Activated T-helper 1 cell treated with anti-CD3 and anti-CD28 coated beads, Interleukin-12 subunit alpha, Interleukin-12 subunit beta, Interleukin-2, Interleukin-4 antibody, amounts not matched to agents 30 ng/mL and 10 ng/mL and 1 ng/mL, durations not matched to agents 14 hours and 24 hours and 36 hours (primary cell): ENCODE data around the gene CCDC50. TPM values are rescaled to one million over a fixed set of nuclear protein-coding genes. Genes with fewer than 3 reads are reported as not detected.

Source experiments
- DNase-seq: peaks from one replicate; pipeline ENCODE4 v3.0.0; 2021; ENCODE audit warnings: low spot score
- H3K27ac Mint-ChIP-seq: one replicate; pipeline ENCODE4 v1.8.0; 2021; ENCODE audit warnings: mild to moderate bottlenecking, mixed read lengths
- H3K27me3 Mint-ChIP-seq: one replicate; pipeline ENCODE4 v1.8.0; 2022; ENCODE audit warnings: mild to moderate bottlenecking, moderate library complexity, mixed read lengths; ENCODE audit not compliant: insufficient read depth
- H3K36me3 Mint-ChIP-seq: one replicate; pipeline ENCODE4 v1.8.0; 2021; ENCODE audit warnings: low read depth, mixed read lengths
- H3K4me1 Mint-ChIP-seq: one replicate; pipeline ENCODE4 v1.8.0; 2021; ENCODE audit warnings: low read depth, mixed read lengths
- H3K4me3 Mint-ChIP-seq: one replicate; pipeline ENCODE4 v1.8.0; 2021; ENCODE audit warnings: mild to moderate bottlenecking, moderate library complexity, mixed read lengths
- H3K9me3 Mint-ChIP-seq: one replicate; pipeline ENCODE4 v1.8.0; 2021; ENCODE audit warnings: mixed read lengths
- intact Hi-C: fragments of 100-400 bp; cut with micrococcal nuclease; formaldehyde crosslinking; loops from one replicate; pipeline ENCODE4 v1.15.1; 2024
- total RNA-seq: library from RNA; stranded (reverse); gene quantifications from 2 replicates; pipeline ENCODE4 v1.2.3, GENCODE V29; 2022

The CCDC50 gene
- total RNA-seq, 1 donor from 2014 or later = 36.1 TPM

GRCh38 chr3:191301017-191301416 lies 28.2 kb upstream of the CCDC50 start:
- Mint-ChIP-seq H3K4me3 (no peak overlapping the region), H3K4me1 (no peaks in the 10 kb centered on the region), H3K36me3 (no peaks in the 10 kb centered on the region), H3K9me3 (no peaks in the 10 kb centered on the region), H3K27ac (no peak overlapping the region), H3K27me3 (no peaks in the 10 kb centered on the region)
- intact Hi-C loops = no loop called here
- no peak for DNase-seq

GRCh38 chr3:191301782-191302411 lies 27.3 kb upstream of the CCDC50 start:
- Mint-ChIP-seq H3K4me3 (no peak overlapping the region), H3K9me3 (no peaks in the 10 kb centered on the region), H3K36me3 (no peaks in the 10 kb centered on the region), H3K27ac (no peak overlapping the region), H3K27me3 (no peaks in the 10 kb centered on the region), H3K4me1 (no peaks in the 10 kb centered on the region)
- no peak for DNase-seq
- intact Hi-C loops = no loop called here

GRCh38 chr3:191302451-191302850 lies 26.7 kb upstream of the CCDC50 start:
- Mint-ChIP-seq H3K36me3 (no peaks in the 10 kb centered on the region), H3K27ac (no peak overlapping the region), H3K4me1 (no peaks in the 10 kb centered on the region), H3K4me3 (no peak overlapping the region), H3K9me3 (no peaks in the 10 kb centered on the region), H3K27me3 (no peaks in the 10 kb centered on the region)
- intact Hi-C loops = no loop called here
- DNase-seq = no peak

- H3K27me3 Mint-ChIP-seq = no peaks in the 10 kb centered on the region
- no peaks in the 10 kb centered on the region for H3K36me3 Mint-ChIP-seq
- intact Hi-C loops = no loop called here
- no peaks in the 10 kb centered on the region for H3K9me3 Mint-ChIP-seq
- DNase-seq = no peak
- H3K27ac Mint-ChIP-seq = no peak overlapping the region
- no peak overlapping the region for H3K4me3 Mint-ChIP-seq
- H3K4me1 Mint-ChIP-seq = no peaks in the 10 kb centered on the region
Measured at GRCh38 chr3:191303596-191303995, 25.6 kb upstream of the CCDC50 start.

GRCh38 chr3:191306428-191306827 lies 22.8 kb upstream of the CCDC50 start:
- Mint-ChIP-seq H3K4me1 (no peaks in the 10 kb centered on the region), H3K27ac (no peak overlapping the region), H3K36me3 (no peaks in the 10 kb centered on the region), H3K4me3 (no peak overlapping the region), H3K27me3 (no peaks in the 10 kb centered on the region), H3K9me3 (no peaks in the 10 kb centered on the region)
- DNase-seq = no peak
- intact Hi-C loops = no loop called here

GRCh38 chr3:191307341-191307740 lies 21.9 kb upstream of the CCDC50 start:
- H3K4me3 Mint-ChIP-seq = no peak overlapping the region
- H3K36me3 Mint-ChIP-seq = no peaks in the 10 kb centered on the region
- H3K9me3 Mint-ChIP-seq = no peaks in the 10 kb centered on the region
- H3K27ac Mint-ChIP-seq = no peak overlapping the region
- DNase-seq = no peak
- no peaks in the 10 kb centered on the region for H3K4me1 Mint-ChIP-seq
- intact Hi-C loops = no loop called here
- no peaks in the 10 kb centered on the region for H3K27me3 Mint-ChIP-seq

- intact Hi-C loops = no loop called here
- H3K4me1 Mint-ChIP-seq = no peaks in the 10 kb centered on the region
- no peak overlapping the region for H3K27ac Mint-ChIP-seq
- H3K9me3 Mint-ChIP-seq = no peaks in the 10 kb centered on the region
- no peaks in the 10 kb centered on the region for H3K27me3 Mint-ChIP-seq
- H3K4me3 Mint-ChIP-seq = no peak overlapping the region
- no peaks in the 10 kb centered on the region for H3K36me3 Mint-ChIP-seq
- DNase-seq = no peak
Measured at GRCh38 chr3:191313296-191313695, 15.9 kb upstream of the CCDC50 start.

GRCh38 chr3:191314109-191314728 lies 15.0 kb upstream of the CCDC50 start:
- H3K4me1 Mint-ChIP-seq = no peaks in the 10 kb centered on the region
- H3K27me3 Mint-ChIP-seq = no peaks in the 10 kb centered on the region
- no peak overlapping the region for H3K4me3 Mint-ChIP-seq
- H3K27ac Mint-ChIP-seq = no peak overlapping the region
- no peaks in the 10 kb centered on the region for H3K9me3 Mint-ChIP-seq
- H3K36me3 Mint-ChIP-seq = no peaks in the 10 kb centered on the region
- no peak for DNase-seq
- intact Hi-C loops = no loop called here

- Mint-ChIP-seq H3K4me1 (no peaks in the 10 kb centered on the region), H3K36me3 (no peaks in the 10 kb centered on the region), H3K9me3 (no peaks in the 10 kb centered on the region), H3K27me3 (no peaks in the 10 kb centered on the region), H3K4me3 (no peak overlapping the region), H3K27ac (no peak overlapping the region)
- intact Hi-C loops = no loop called here
- DNase-seq = no peak
Measured at GRCh38 chr3:191316876-191317603, 12.2 kb upstream of the CCDC50 start.

GRCh38 chr3:191320316-191320715 lies 8.9 kb upstream of the CCDC50 start:
- Mint-ChIP-seq H3K27ac (no peak overlapping the region), H3K27me3 (peaks cover 2% of the 10 kb centered on the region), H3K36me3 (no peaks in the 10 kb centered on the region), H3K9me3 (no peaks in the 10 kb centered on the region), H3K4me1 (no peaks in the 10 kb centered on the region), H3K4me3 (no peak overlapping the region)
- DNase-seq = no peak
- intact Hi-C loops = no loop called here

GRCh38 chr3:191321019-191321767 lies 8.0 kb upstream of the CCDC50 start:
- no peaks in the 10 kb centered on the region for H3K9me3 Mint-ChIP-seq
- no peak overlapping the region for H3K4me3 Mint-ChIP-seq
- no peak for DNase-seq
- intact Hi-C loops = no loop called here
- no peaks in the 10 kb centered on the region for H3K36me3 Mint-ChIP-seq
- peaks cover 2% of the 10 kb centered on the region for H3K27me3 Mint-ChIP-seq
- no peaks in the 10 kb centered on the region for H3K4me1 Mint-ChIP-seq
- no peak overlapping the region for H3K27ac Mint-ChIP-seq

- H3K4me3 Mint-ChIP-seq = no peak overlapping the region
- peaks cover 4% of the 10 kb centered on the region for H3K27me3 Mint-ChIP-seq
- intact Hi-C loops = no loop called here
- DNase-seq = no peak
- H3K36me3 Mint-ChIP-seq = peaks cover 2% of the 10 kb centered on the region
- no peak overlapping the region for H3K27ac Mint-ChIP-seq
- peaks cover 10% of the 10 kb centered on the region for H3K4me1 Mint-ChIP-seq
- H3K9me3 Mint-ChIP-seq = no peaks in the 10 kb centered on the region
Measured at GRCh38 chr3:191324936-191325335, 4.3 kb upstream of the CCDC50 start.

GRCh38 chr3:191327526-191327925 lies 1.7 kb upstream of the CCDC50 start:
- DNase-seq = no peak
- no peak overlapping the region for H3K27ac Mint-ChIP-seq
- peaks cover 2% of the 10 kb centered on the region for H3K36me3 Mint-ChIP-seq
- H3K27me3 Mint-ChIP-seq = peaks cover 11% of the 10 kb centered on the region
- no peak overlapping the region for H3K4me3 Mint-ChIP-seq
- intact Hi-C loops = no loop called here
- no peaks in the 10 kb centered on the region for H3K9me3 Mint-ChIP-seq
- peaks cover 23% of the 10 kb centered on the region for H3K4me1 Mint-ChIP-seq
